ENCODE data around the gene TGFB1.

TGFB1 gene

DNA sequence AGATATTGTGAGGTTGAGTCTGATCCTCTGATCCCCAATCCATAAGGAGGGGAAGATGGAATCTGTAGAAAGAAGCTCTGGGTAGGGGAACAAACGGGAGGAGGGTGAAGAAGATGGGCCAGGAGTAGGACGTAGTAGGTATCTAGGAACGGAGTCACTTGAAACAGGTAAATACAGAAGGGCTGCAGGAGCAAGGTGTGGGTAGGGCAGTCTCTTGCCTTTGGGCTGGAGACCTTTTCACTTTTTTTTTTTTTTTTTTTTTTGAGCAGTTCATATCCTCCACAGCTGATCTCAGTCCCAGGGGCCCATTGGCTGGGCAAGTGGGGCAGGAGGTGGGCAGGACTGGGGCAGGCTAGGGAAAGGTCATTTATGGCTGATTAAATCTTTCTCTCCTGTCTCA is 45.4 kb upstream of the TGFB1 start:
- TF ChIP-seq, protein P1, sequence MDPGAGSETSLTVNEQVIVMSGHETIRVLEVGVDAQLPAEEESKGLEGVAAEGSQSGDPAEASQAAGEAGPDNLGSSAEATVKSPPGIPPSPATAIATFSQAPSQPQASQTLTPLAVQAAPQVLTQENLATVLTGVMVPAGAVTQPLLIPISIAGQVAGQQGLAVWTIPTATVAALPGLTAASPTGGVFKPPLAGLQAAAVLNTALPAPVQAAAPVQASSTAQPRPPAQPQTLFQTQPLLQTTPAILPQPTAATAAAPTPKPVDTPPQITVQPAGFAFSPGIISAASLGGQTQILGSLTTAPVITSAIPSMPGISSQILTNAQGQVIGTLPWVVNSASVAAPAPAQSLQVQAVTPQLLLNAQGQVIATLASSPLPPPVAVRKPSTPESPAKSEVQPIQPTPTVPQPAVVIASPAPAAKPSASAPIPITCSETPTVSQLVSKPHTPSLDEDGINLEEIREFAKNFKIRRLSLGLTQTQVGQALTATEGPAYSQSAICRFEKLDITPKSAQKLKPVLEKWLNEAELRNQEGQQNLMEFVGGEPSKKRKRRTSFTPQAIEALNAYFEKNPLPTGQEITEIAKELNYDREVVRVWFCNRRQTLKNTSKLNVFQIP (CRISPR knock-in tag; IDR thresholded peaks at IDR 0.05; ENCODE audit: borderline replicate concordance, low read depth): no peak
- TF ChIP-seq, protein P2, sequence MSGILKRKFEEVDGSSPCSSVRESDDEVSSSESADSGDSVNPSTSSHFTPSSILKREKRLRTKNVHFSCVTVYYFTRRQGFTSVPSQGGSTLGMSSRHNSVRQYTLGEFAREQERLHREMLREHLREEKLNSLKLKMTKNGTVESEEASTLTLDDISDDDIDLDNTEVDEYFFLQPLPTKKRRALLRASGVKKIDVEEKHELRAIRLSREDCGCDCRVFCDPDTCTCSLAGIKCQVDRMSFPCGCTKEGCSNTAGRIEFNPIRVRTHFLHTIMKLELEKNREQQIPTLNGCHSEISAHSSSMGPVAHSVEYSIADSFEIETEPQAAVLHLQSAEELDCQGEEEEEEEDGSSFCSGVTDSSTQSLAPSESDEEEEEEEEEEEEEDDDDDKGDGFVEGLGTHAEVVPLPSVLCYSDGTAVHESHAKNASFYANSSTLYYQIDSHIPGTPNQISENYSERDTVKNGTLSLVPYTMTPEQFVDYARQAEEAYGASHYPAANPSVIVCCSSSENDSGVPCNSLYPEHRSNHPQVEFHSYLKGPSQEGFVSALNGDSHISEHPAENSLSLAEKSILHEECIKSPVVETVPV (CRISPR knock-in tag; IDR thresholded peaks at IDR 0.05): no peak
- TF ChIP-seq ARNTL (CRISPR knock-in tag; IDR thresholded peaks at IDR 0.05; ENCODE audit: borderline replicate concordance, low read depth) (no peak), ESRRG (CRISPR knock-in tag; IDR thresholded peaks at IDR 0.05) (no peak), ZNF565 (CRISPR knock-in tag; conservative IDR thresholded peaks at IDR 0.05; ENCODE audit: low read depth) (no peak), ZNF70 (CRISPR knock-in tag; IDR thresholded peaks at IDR 0.05) (no peak), GLIS3 (CRISPR knock-in tag; IDR thresholded peaks at IDR 0.05) (no peak), OSR1 (CRISPR knock-in tag; IDR thresholded peaks at IDR 0.05) (no peak), ZFP3 (CRISPR knock-in tag; IDR thresholded peaks at IDR 0.05) (no peak), BACH2 (CRISPR knock-in tag; IDR thresholded peaks at IDR 0.05; ENCODE audit: borderline replicate concordance) (no peak), SNAI2 (CRISPR knock-in tag; IDR thresholded peaks at IDR 0.05) (no peak)
- TF ChIP-seq, protein P3, sequence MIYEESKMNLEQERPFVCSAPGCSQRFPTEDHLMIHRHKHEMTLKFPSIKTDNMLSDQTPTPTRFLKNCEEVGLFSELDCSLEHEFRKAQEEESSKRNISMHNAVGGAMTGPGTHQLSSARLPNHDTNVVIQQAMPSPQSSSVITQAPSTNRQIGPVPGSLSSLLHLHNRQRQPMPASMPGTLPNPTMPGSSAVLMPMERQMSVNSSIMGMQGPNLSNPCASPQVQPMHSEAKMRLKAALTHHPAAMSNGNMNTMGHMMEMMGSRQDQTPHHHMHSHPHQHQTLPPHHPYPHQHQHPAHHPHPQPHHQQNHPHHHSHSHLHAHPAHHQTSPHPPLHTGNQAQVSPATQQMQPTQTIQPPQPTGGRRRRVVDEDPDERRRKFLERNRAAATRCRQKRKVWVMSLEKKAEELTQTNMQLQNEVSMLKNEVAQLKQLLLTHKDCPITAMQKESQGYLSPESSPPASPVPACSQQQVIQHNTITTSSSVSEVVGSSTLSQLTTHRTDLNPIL (CRISPR knock-in tag; IDR thresholded peaks at IDR 0.05; ENCODE audit: low read depth): no peak
- TF ChIP-seq, protein P4, sequence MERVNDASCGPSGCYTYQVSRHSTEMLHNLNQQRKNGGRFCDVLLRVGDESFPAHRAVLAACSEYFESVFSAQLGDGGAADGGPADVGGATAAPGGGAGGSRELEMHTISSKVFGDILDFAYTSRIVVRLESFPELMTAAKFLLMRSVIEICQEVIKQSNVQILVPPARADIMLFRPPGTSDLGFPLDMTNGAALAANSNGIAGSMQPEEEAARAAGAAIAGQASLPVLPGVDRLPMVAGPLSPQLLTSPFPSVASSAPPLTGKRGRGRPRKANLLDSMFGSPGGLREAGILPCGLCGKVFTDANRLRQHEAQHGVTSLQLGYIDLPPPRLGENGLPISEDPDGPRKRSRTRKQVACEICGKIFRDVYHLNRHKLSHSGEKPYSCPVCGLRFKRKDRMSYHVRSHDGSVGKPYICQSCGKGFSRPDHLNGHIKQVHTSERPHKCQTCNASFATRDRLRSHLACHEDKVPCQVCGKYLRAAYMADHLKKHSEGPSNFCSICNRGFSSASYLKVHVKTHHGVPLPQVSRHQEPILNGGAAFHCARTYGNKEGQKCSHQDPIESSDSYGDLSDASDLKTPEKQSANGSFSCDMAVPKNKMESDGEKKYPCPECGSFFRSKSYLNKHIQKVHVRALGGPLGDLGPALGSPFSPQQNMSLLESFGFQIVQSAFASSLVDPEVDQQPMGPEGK (CRISPR knock-in tag; IDR thresholded peaks at IDR 0.05; ENCODE audit: borderline replicate concordance): no peak
- ATAC-seq: no peak

DNA sequence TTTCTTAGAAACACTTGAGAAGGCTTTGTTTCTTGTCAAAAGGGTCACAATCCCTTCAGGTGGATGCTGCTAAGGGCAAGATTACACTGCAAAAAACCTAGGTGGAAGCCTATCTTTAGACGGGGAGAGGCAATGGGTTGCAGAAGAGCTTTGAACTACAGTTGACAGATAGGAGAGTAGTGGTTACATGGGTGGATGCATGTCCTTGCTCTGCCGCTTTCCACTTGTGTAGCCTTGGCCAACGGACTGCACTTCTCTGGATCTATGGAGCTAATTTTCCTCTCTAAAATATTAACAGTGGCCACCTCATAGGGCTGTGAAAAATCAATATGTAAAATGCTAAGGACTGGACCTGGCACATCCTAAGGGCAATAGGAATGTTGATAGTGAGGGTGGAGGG is 44.9 kb upstream of the TGFB1 start:
- TF ChIP-seq ESRRG (CRISPR knock-in tag; IDR thresholded peaks at IDR 0.05) (no peak), TOX (CRISPR knock-in tag; IDR thresholded peaks at IDR 0.05; ENCODE audit: borderline replicate concordance) (no peak), CSDC2 (CRISPR knock-in tag; IDR thresholded peaks at IDR 0.05) (no peak), PPARA (CRISPR knock-in tag; IDR thresholded peaks at IDR 0.05; ENCODE audit: borderline replicate concordance) (no peak)
- TF ChIP-seq, protein P2 (CRISPR knock-in tag; IDR thresholded peaks at IDR 0.05): no peak
- TF ChIP-seq, protein P1 (CRISPR knock-in tag; IDR thresholded peaks at IDR 0.05; ENCODE audit: borderline replicate concordance, low read depth): no peak
- TF ChIP-seq, protein P5, sequence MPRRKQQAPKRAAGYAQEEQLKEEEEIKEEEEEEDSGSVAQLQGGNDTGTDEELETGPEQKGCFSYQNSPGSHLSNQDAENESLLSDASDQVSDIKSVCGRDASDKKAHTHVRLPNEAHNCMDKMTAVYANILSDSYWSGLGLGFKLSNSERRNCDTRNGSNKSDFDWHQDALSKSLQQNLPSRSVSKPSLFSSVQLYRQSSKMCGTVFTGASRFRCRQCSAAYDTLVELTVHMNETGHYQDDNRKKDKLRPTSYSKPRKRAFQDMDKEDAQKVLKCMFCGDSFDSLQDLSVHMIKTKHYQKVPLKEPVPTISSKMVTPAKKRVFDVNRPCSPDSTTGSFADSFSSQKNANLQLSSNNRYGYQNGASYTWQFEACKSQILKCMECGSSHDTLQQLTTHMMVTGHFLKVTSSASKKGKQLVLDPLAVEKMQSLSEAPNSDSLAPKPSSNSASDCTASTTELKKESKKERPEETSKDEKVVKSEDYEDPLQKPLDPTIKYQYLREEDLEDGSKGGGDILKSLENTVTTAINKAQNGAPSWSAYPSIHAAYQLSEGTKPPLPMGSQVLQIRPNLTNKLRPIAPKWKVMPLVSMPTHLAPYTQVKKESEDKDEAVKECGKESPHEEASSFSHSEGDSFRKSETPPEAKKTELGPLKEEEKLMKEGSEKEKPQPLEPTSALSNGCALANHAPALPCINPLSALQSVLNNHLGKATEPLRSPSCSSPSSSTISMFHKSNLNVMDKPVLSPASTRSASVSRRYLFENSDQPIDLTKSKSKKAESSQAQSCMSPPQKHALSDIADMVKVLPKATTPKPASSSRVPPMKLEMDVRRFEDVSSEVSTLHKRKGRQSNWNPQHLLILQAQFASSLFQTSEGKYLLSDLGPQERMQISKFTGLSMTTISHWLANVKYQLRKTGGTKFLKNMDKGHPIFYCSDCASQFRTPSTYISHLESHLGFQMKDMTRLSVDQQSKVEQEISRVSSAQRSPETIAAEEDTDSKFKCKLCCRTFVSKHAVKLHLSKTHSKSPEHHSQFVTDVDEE (CRISPR knock-in tag; IDR thresholded peaks at IDR 0.05): no peak
- no peak for ATAC-seq
